Smooth muscle cell of the umbilical artery (primary cell): ENCODE data around the gene ACSF3. TPM values are rescaled to one million over a fixed set of nuclear protein-coding genes. Genes with fewer than 3 reads are reported as not detected.

ENCODE experiments used
- total RNA-seq: library from RNA; depleted of rRNA; stranded (reverse); fragments of >200 nt; gene quantifications from 2 replicates; pipeline ENCODE4 v1.2.3, GENCODE V29; 2014

Gene ACSF3
- 16.9 and 21.0 TPM in 2 replicates for total RNA-seq

GRCh38 chr16:89093602-89094251 lies at the start of gene ACSF3:
ACSF3 (plus strand) TSS chr16:89093852; CDS start chr16:89100682, 6,830 bp downstream.

GRCh38 chr16:89171216-89172170 lies 77.8 kb downstream of the ACSF3 start, which contains the start of gene CDH15:
CDH15 (plus strand) TSS chr16:89171748; CDS start chr16:89171832, 84 bp downstream.

GRCh38 chr16:89200124-89200849 lies 106.6 kb downstream of the ACSF3 start, which contains the start of gene SLC22A31:
SLC22A31 (minus strand) TSS chr16:89200537; CDS start chr16:89200501, 36 bp downstream.

Other genes with a start within 250 kb of the ACSF3 start
- 35.9 and 41.8 TPM in 2 replicates for gene GALNS, start 236.9 kb upstream of the ACSF3 start, total RNA-seq
- 26.4 and 39.5 TPM in 2 replicates for gene TRAPPC2L, start 236.7 kb upstream of the ACSF3 start, total RNA-seq
- gene PABPN1L, start 227.2 kb upstream of the ACSF3 start, total RNA-seq = not detected in 2 replicates
- not detected in 2 replicates for gene CBFA2T3, start 116.6 kb upstream of the ACSF3 start, total RNA-seq
- gene CDH15, start 77.9 kb downstream of the ACSF3 start, total RNA-seq = 0.09 and 0.89 TPM in 2 replicates
- gene SLC22A31, start 106.7 kb downstream of the ACSF3 start, total RNA-seq = 0.18 and 8.6 TPM in 2 replicates
- gene ZNF778, start 123.9 kb downstream of the ACSF3 start, total RNA-seq = 14.0 and 19.5 TPM in 2 replicates